HG03108 (cell line): ENCODE measurements around the gene HLA-F.

ENCODE experiments used
- ATAC-seq: cut with Tn5 transposase; IDR thresholded peaks from one replicate; pipeline ENCODE4 v1.9.1; 2021; ENCODE audit warnings: moderate library complexity; ENCODE audit not compliant: unreplicated experiment

HLA-F gene

DNA sequence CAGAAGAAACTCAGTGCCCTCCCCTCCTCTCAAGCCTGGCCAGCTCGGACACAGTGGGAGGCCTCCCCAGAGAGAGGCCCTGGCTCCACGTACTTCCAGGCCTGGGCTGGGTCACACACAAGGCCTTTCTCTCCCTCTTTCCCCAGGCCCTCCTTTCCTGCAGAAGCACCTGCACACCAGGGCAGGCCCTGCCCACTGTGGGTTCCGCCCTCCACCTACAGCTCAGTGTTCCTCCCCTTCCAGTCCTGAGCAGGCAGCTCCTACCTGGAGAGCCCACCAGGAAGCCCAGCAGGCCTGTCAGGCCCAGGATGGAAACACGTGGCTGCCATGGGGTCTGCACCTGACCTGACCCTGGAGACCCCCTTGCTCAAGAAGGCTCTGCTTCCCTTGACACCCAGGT lies 18.9 kb downstream of the HLA-F start:
- no peak for ATAC-seq

GRCh38 chr6:29743025-29743424 lies 19.8 kb downstream of the HLA-F start:
- no peak for ATAC-seq

GRCh38 chr6:29743568-29743967 lies 20.3 kb downstream of the HLA-F start:
- no peak for ATAC-seq

DNA sequence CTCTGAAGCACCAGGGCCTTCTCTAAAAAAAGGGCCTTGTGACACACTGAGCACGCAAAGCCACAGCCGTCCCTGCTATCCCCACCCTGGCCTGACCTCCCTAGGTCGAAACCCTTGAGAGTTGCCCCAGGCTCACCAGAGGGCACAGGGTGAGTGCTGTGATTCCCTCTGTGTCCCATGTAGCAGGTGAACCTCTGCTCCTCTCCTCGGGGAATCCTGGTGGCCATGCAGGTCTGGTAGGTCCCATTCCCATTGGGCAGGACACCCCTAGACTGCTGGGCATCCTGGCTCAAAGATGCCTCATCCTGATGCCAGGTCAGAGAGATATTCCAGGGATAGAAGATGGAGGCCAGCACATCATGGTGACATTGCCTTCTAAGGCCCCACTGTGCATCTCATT lies 20.9 kb downstream of the HLA-F start:
- no peak for ATAC-seq

DNA sequence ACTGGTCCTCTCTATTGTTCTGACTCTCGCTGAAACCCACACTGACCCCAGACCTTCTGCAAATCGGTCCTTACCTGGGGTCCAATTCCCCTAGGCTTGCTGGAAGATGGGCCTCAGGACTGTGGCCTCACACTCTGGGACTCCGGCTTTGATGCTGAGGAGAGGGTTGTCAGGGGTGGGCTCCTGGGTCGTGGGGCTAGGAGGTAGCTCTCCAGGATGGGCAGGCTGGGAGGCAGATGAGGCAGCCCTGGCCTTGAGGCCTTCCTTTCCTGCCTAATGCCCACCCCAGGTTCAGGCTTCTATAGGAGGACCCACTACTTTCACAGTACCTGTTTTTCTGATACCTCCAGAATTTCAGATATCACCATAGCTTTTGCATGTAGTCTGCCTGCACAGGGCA lies 21.4 kb downstream of the HLA-F start:
- ATAC-seq, result no peak

GRCh38 chr6:29745386-29745785 lies 22.2 kb downstream of the HLA-F start:
- no peak for ATAC-seq

- no peak for ATAC-seq
Observed at GRCh38 chr6:29745855-29746449, 22.7 kb downstream of the HLA-F start.

DNA sequence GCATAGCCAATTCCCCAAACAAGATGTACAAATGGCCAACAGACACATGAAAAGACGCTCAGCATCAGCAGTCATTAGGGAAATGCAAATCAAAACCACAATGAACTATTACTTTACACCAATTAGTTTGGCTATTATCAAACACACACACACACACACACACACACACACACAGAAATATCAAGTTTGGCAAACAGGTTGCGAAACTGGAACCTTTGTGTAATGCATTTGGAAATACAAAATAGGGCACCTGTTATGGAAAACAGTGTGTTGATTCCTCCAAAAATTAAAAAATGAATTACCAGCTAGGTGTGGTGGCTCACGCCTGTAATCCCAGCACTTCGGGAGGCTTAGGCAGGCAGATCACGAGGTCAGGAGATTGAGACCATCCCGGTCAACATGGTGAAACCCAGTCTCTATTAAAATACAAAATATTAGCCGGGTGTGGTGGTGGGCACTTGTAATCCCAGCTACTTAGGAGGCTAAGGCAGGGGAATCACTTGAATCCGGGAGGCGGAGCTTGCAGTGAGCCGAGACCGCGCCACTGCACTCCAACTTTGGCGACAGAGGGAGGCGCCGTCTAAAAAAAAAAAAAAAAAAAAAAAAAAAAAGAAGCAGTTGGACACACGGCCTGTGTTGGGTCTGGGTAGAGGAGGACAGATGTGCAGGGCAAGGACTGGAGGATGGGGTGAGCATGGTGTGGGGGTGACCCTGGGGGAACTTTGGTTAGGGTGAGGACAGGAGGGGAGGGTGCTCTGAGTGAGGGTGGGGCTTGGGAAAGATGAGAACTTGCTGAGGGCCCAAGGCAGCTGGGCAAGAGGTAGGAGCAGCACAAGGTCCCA lies 23.8 kb downstream of the HLA-F start:
- ATAC-seq, result no peak

- ATAC-seq, result no peak
Observed at GRCh38 chr6:29747688-29748250, 24.5 kb downstream of the HLA-F start.

DNA sequence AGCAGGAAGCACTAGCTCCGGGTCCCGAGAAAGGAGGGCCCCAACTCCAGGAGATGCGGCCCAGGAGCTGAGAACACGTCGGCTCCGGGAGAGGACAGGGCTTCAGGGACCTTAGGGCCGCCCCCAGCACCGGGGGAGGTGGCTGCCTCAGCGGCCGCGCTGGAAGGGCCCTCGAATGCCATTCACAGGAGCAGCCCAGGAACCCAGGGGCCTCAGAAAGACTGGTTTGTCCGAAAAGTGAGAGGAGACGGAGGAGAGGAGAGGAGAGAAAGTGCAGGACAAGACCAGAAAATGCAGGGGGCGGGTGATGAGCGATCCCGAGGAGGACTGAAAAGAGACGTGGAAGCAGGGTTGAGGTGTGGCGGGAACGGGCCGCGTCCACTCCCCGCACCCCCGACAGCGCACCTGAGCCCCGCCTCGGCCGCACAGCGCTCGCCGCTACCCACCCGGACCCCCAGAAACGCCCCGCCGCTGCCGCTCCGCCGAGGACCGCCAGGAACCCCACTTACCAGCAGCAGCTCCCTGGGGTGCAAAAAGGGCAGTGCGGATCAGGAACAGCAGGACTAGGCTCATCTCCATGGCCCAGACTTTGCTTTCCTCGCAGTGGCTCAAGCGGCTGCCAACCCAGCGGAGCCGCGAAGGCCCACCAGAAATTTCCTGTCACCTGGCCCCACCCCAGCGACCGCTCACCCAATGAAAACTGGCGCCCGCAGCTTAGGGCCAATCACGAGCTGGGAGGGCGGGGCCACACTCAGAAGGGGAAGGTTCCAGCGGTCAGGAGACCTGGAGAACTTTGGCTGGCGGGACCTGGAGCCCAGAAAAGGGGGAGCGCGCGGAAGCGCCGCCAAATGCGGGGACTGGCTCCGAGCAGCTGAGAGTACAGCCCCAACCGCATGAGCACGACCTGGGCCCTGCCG lies 25.4 kb downstream of the HLA-F start:
- ATAC-seq, result peak; percentile 77

DNA sequence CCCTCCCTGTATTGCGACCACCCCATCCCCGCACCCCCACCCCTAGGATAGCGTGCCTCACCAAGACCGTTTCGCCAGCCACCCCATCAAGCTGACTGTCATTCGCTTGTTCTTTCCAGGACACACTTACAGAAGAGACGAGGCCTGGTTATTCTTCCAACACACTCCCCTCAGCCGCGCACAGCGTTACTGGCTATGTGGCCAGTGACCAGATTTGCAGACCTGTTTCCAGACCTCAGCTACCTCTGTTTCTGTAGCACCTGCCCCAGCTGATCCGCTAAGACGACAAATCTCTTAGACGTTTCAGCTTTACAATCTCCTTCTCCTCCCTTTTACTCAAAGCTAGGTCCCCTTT lies 26.1 kb downstream of the HLA-F start:
- ATAC-seq, result no peak

GRCh38 chr6:29749668-29750067 lies 26.4 kb downstream of the HLA-F start:
- no peak for ATAC-seq

- no peak for ATAC-seq
Observed at GRCh38 chr6:29750709-29751108, 27.5 kb downstream of the HLA-F start.

DNA sequence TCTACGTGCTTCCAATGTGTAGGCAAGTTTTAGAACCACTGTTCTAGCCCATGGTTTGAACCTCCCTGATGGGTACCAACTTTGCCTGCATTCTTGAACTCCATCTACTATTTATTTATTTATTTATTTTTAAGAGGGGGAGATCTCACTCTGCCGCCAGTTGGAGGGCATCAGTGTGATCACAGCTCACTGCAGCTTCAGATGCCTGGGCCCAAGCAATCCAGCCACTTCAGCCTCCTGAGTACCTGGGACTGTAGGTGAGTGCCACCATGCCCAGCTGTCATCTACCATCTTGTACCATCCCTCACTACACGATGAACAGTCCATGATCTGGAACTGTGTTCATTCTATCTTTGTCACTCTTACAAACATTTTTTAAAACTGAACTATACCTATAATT lies 28.2 kb downstream of the HLA-F start:
- no peak for ATAC-seq

DNA sequence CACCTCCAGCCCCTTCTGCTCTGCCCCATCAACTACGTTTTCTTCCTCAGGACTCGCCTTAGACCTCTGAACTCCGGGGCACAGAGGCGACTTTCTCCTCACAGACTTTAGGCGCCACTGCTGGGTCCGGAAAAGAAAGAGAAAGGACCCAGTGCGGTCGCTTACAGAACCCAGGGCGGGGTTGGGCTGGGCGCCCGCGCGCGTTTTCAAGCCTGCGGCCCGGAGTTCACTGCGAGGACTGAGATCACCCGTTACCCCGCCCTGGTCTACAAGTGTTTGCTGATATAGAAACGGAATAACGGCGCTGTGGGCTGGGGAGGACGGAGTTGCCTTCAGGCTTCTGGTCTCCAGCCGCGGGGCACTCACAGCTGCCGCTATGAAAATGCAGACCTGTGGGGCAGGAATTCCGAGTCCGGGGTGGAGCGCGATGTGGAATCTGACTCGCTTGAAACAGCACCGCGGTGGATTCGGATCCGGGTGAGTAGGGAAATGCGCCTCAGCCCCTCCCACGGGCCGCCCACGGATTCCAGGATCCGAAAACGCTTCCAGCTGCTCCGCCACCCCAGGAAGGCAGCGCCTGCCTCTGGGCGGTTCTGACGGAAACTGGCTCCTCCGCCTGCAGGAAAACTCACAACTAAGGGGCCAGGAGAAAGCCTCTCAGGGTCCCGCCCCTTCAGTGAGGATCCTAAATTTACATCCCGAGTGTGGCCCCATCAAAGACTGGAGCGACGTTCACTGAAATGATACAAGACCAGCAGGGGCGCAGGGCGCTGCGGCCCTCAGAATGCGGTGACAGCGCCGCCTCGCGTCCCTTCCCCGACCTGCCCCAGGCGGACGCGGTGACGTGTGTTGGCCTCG lies 29.4 kb downstream of the HLA-F start:
- ATAC-seq, result peak; percentile 58

DNA sequence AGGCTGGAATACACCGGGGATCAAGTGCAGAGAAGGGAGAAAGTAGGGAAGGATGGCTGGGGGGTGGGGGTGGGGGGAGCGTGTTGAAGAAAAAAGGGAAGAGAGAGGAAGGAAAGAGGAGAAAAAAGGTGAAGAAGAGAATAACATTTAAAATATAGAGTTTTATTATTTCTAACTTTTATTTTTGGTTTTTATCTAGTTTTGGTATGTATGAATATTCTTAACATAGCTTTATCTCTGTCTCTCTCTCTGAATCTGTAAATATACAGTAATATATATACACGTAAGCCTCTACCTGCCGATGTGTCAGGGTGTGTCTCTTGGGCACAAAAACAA lies 30.0 kb downstream of the HLA-F start:
- ATAC-seq, result no peak

DNA sequence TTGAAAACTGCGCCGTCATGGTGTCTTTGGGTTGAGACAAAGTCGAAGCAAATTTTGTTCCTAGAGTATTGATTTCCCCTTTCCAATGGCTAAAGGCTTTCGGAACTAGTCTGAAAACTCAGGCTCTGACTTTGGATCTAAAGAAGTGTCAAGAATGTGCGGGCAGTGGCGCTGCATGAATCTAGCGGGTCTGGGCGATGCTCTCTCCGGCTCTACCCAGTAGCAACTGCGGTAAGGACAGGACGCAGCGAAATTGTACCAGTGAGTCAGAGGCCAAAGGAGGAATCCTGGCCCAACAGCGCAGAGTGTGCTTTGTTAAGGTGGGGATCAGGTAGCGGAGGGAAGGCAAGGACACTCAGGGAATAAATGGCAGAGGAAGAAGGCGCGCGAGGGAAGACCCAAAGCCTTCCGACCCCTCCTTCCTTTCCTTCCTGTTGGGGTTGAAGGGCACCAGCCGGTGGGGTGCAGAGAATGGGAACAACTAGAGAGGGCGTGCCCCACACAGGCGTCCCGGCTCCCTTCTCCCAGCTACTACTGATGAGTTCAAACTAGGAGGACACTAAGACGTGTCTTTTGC lies 32.1 kb downstream of the HLA-F start:
- no peak for ATAC-seq

GRCh38 chr6:29757282-29757681 lies 34.0 kb downstream of the HLA-F start:
- no peak for ATAC-seq

DNA sequence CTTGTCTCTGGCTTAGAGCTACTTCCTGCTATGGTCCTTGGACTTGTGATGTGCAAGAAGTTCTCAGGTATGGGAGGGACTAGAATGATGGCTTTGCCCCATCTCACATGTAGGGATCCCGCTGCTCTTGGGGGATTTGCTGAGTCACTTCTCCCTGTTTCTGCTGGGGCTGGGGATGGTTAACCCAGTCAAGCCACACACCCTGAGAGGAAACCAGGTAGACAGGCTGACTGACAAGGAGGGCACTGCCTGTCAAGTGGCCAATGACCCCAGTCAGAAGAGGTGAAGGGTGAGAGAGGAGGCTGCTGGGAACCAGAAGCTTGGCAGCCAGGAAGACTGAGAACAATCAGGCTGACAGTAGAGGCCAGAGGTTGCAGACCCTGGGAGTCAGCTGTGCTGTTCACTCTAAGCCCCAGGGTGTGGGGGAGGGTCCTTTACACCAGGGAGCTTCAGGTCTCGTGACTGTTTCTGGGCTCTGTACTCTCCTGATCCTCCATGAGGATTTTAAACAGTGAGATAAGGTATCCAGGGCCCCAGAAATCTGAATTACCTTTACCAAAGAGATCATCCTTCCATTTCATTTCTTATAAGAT lies 34.6 kb downstream of the HLA-F start:
- ATAC-seq, result no peak

DNA sequence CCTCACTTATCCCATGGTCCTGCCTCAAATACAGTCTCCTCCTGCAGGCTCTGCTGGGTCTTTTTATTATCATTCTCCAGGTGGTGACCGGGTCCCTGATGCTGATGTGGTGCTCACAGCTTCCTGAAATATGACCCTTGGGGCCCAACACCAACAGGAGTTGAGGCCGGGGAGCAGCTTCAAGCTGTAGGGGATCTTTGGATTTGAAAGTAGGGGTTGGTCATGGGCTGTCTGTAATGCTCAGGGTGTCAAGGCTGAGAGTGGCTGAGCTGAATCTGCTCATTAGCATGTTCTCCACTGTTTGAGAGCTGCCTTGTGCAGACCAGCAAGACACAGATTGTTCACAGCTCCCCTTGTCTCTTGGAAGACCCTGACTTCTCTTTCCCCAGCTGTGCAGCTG lies 35.5 kb downstream of the HLA-F start:
- no peak for ATAC-seq
